ENCODE data around the gene TFCP2.

DNA sequence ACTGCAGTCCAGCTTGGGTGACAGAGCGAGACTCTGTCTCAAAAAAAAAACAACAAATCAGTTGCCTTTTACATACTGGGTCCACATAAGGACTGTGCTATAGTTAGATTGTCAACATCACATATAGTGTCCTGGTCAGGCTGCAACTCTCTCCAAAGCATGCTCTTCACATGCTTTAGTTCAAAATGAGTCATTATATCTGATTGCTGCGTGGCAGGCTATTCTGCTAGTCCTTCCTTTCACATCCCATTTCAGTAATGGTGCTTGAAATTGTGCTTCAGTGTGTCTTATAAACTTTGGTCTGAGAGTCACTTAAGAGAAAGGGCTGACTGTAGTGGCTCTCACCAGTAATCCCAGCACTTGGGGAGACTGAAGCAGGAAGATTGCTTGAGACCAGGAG is 117.9 kb downstream of the TFCP2 start:
- TF ChIP-seq CTCF (IDR thresholded peaks at IDR 0.05; ENCODE audit: insufficient read depth, low read depth, low read length) = no peak
- TF ChIP-seq EZH2 (IDR thresholded peaks at IDR 0.05; ENCODE audit: insufficient read depth, low read length) = no peak

All from astrocyte (in vitro differentiated cells and primary cell).